Measurements from ENCODE around the gene MAEL. TPM values are rescaled to one million over a fixed set of nuclear protein-coding genes. Genes with fewer than 3 reads are reported as not detected.

MAEL gene
- polyA plus RNA-seq, 1 of the 3 experiments (the other 2 are of a cell fraction), result not detected

DNA sequence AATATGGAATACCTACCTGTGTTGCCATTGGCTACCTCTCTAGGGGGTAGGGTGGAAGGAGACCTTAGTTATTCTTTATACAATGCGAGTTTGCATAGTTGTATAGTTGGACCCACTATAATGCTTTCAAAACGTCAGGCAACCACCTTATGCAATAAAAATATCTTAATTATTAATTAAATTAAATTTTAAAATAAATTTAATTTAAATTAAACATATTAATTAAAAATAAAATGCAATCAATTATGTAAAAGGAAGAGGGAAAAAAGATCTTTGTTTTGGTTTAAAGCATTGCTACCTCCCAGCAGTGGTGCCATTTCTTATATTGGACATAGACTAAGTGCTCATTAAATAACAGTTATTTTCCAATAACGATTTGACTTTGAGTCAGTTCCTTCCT, 78.8 kb downstream of the MAEL start:
- Histone ChIP-seq H3K4me3 (ENCODE audit: low read depth in 2 of 2, low read length in 1 of 2) (no peak overlapping the region), H4K20me1 (ENCODE audit: insufficient read depth) (no peaks in the 10 kb centered on the region), H3F3A (replicated peaks; ENCODE audit: insufficient read depth) (no peaks in the 10 kb centered on the region), H3K79me2 (ENCODE audit: insufficient read depth) (no peaks in the 10 kb centered on the region), H3K9me3 (no peaks in the 10 kb centered on the region), H3K27ac (ENCODE audit: low read depth in 2 of 2, low read length in 1 of 2) (no peak overlapping the region), H3K4me1 (ENCODE audit: control insufficient read depth in 1 of 2, insufficient read depth in 2 of 2, low read depth in 1 of 2, low read length in 1 of 2) (no peaks in the 10 kb centered on the region; a peak in 2 of 4 replicates), H3K36me3 (replicated peaks in 1 of 2; ENCODE audit: control insufficient read depth in 1 of 2, insufficient read depth in 2 of 2, low read length in 1 of 2) (no peaks in the 10 kb centered on the region), H3K27me3 (ENCODE audit: insufficient read depth) (no peaks in the 10 kb centered on the region; the same call in 1 of the 2 replicates), H3K4me2 (no peak overlapping the region), H3K9me2 (no peaks in the 10 kb centered on the region), H3K9ac (no peak overlapping the region), H2AFZ (ENCODE audit: low read depth) (no peak overlapping the region)
- POLR2A ChIA-PET, result no interaction called here
- WGBS (ENCODE audit: low lambda C conversion rate), result 31% methylated on average over 3 of the region's 3 CpGs
- TF ChIP-seq MEF2A (IDR thresholded peaks at IDR 0.05; ENCODE audit: borderline replicate concordance, low read depth) (no peak), RCOR1 (IDR thresholded peaks at IDR 0.05; ENCODE audit: low read length) (no peak)
- DNase-seq, result no peak
- CTCF ChIA-PET, result interaction anchor here (1.0 to 1.4 kb wide), 3 partner anchors 9 to 465 kb away, joined by 3 to 7 read pairs (median 5); no protein-coding TSS in a partner anchor

DNA sequence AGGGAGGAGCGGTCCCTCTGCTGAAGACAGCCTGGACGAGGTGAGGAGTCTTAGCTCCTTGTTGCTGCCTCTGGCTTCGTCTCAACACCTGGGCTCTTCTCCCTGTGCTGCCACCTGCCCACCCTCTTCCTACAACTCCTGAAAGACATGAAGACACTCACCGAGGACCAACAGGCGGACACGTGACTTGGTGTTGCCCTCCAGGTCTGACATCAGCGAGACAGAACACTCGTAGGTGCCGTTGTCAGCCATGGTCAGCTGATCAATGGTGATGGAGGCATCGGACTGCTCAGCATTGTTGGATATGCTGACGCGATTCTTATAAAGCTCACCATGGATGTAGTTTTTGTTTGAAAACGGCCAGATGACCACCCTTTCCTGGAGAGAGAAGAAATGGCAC, 79.7 kb downstream of the MAEL start:
- no peak overlapping the region for H2AFZ ChIP-seq (ENCODE audit: low read depth)
- no peak overlapping the region for H3K4me3 ChIP-seq (ENCODE audit: low read depth in 2 of 2, low read length in 1 of 2)
- H3K36me3 ChIP-seq (replicated peaks in 1 of 2; ENCODE audit: control insufficient read depth in 1 of 2, insufficient read depth in 2 of 2, low read length in 1 of 2), result no peaks in the 10 kb centered on the region
- DNase-seq, result no peak
- H3K9ac ChIP-seq, result no peak overlapping the region
- ChIA-PET CTCF (interaction anchor here (0.9 to 1.4 kb wide), 5 partner anchors 10 to 464 kb away, joined by 3 to 7 read pairs (median 5); no protein-coding TSS in a partner anchor), POLR2A (no interaction called here)
- H3F3A ChIP-seq (replicated peaks; ENCODE audit: insufficient read depth), result no peaks in the 10 kb centered on the region
- no peaks in the 10 kb centered on the region; a peak in 2 of 4 replicates for H3K4me1 ChIP-seq (ENCODE audit: control insufficient read depth in 1 of 2, insufficient read depth in 2 of 2, low read depth in 1 of 2, low read length in 1 of 2)
- 68% methylated on average over 10 of the region's 13 CpGs for WGBS (ENCODE audit: low lambda C conversion rate)
- no peaks in the 10 kb centered on the region for H3K9me3 ChIP-seq
- H3K27ac ChIP-seq (ENCODE audit: low read depth in 2 of 2, low read length in 1 of 2), result no peak overlapping the region
- no peaks in the 10 kb centered on the region for H3K9me2 ChIP-seq
- no peaks in the 10 kb centered on the region; the same call in 1 of the 2 replicates for H3K27me3 ChIP-seq (ENCODE audit: insufficient read depth)
- H3K79me2 ChIP-seq (ENCODE audit: insufficient read depth), result no peaks in the 10 kb centered on the region
- H3K4me2 ChIP-seq, result no peak overlapping the region
- H4K20me1 ChIP-seq (ENCODE audit: insufficient read depth), result no peaks in the 10 kb centered on the region
- TF ChIP-seq MXI1 (IDR thresholded peaks at IDR 0.05; ENCODE audit: low read depth, low read length), result no peak
- TF ChIP-seq GATA2 (CRISPR knock-in tag; IDR thresholded peaks at IDR 0.05), result no peak
- no peak for TF ChIP-seq FOSL2 (IDR thresholded peaks at IDR 0.05; ENCODE audit: borderline replicate concordance, low read depth)
- TF ChIP-seq ELF1 (IDR thresholded peaks at IDR 0.05), result no peak
- TF ChIP-seq, protein P1, sequence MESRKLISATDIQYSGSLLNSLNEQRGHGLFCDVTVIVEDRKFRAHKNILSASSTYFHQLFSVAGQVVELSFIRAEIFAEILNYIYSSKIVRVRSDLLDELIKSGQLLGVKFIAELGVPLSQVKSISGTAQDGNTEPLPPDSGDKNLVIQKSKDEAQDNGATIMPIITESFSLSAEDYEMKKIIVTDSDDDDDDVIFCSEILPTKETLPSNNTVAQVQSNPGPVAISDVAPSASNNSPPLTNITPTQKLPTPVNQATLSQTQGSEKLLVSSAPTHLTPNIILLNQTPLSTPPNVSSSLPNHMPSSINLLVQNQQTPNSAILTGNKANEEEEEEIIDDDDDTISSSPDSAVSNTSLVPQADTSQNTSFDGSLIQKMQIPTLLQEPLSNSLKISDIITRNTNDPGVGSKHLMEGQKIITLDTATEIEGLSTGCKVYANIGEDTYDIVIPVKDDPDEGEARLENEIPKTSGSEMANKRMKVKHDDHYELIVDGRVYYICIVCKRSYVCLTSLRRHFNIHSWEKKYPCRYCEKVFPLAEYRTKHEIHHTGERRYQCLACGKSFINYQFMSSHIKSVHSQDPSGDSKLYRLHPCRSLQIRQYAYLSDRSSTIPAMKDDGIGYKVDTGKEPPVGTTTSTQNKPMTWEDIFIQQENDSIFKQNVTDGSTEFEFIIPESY (IDR thresholded peaks at IDR 0.05; ENCODE audit: borderline replicate concordance, low read depth), result no peak
- no peak for TF ChIP-seq RXRA (IDR thresholded peaks at IDR 0.05; ENCODE audit: borderline replicate concordance, low read depth)
- TF ChIP-seq FOXM1 (IDR thresholded peaks at IDR 0.05; ENCODE audit: low read depth), result no peak
- no peak for TF ChIP-seq USF2 (IDR thresholded peaks at IDR 0.05; ENCODE audit: borderline replicate concordance, low read depth, low read length)
- TF ChIP-seq CHD2 (IDR thresholded peaks at IDR 0.05; ENCODE audit: low read length, partially characterized antibody), result no peak
- TF ChIP-seq NRF1 (IDR thresholded peaks at IDR 0.05; ENCODE audit: low read depth, low read length), result no peak

Data from SK-N-SH (cell line).